Progenitor cell of endocrine pancreas (in vitro differentiated cells): Measurements from ENCODE around the gene SULT1C2. TPM values are rescaled to one million over a fixed set of nuclear protein-coding genes. Genes with fewer than 3 reads are reported as not detected.

ENCODE experiments used
- DNase-seq: peaks from one replicate; pipeline ENCODE4 v3.0.0; 2021; ENCODE audit warnings: low spot score; ENCODE audit not compliant: unreplicated experiment
- H3K27ac Mint-ChIP-seq: 2 replicates; pipeline ENCODE4 v1.8.0; 2021; ENCODE audit warnings: mild to moderate bottlenecking, moderate library complexity, mixed read lengths
- H3K27me3 Mint-ChIP-seq: 2 replicates; pipeline ENCODE4 v1.8.0; 2021; ENCODE audit warnings: mixed read lengths
- H3K36me3 Mint-ChIP-seq: 2 replicates; pipeline ENCODE4 v1.8.0; 2022; ENCODE audit warnings: mixed read lengths; ENCODE audit not compliant: insufficient read depth
- H3K4me1 Mint-ChIP-seq: 2 replicates; pipeline ENCODE4 v1.8.0; 2021; ENCODE audit warnings: low read depth, mixed read lengths
- H3K4me3 Mint-ChIP-seq: 2 replicates; pipeline ENCODE4 v1.8.0; 2021; ENCODE audit warnings: low read depth, mild to moderate bottlenecking, moderate library complexity, mixed read lengths
- H3K9me3 Mint-ChIP-seq: 2 replicates; pipeline ENCODE4 v1.8.0; 2021; ENCODE audit warnings: low read depth, mixed read lengths
- total RNA-seq: library from RNA; stranded (reverse); gene quantifications from 2 replicates; pipeline ENCODE4 v1.2.1, GENCODE V29; 2021
- TF ChIP-seq, protein P1 (sequence below): fragments of 200-600 bp; sonication (generic); IDR thresholded peaks from one replicate; pipeline ENCODE4 v1.5.0; 2021; ENCODE audit warnings: antibody characterized with exemption, mild to moderate bottlenecking; ENCODE audit not compliant: unreplicated experiment

The SULT1C2 gene
- total RNA-seq, 1 donor from 2014 or later: 15.4 TPM

DNA sequence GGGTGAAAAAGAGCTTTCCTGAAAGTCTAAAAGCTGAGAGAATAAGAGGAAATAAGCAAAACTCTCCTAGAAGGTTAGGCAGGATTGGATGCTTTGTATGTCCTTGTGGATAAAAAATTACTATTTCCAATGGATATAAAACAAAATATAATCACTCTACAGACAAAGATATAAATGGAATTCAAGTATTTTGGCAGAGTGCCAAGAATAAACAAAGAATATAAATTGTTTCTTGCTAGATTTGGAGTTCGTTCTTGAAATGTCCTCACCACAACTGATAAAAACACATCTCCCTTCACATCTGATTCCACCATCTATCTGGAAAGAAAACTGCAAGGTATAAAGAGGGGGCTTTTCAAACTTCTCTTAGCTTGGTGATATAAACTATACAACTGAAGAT, 35.6 kb upstream of the SULT1C2 start:
- Mint-ChIP-seq H3K27ac (no peak overlapping the region), H3K27me3 (no peaks in the 10 kb centered on the region), H3K4me1 (no peaks in the 10 kb centered on the region), H3K4me3 (no peak overlapping the region), H3K9me3 (no peaks in the 10 kb centered on the region), H3K36me3 (no peaks in the 10 kb centered on the region)
- DNase-seq: no peak
- TF ChIP-seq, protein P1, sequence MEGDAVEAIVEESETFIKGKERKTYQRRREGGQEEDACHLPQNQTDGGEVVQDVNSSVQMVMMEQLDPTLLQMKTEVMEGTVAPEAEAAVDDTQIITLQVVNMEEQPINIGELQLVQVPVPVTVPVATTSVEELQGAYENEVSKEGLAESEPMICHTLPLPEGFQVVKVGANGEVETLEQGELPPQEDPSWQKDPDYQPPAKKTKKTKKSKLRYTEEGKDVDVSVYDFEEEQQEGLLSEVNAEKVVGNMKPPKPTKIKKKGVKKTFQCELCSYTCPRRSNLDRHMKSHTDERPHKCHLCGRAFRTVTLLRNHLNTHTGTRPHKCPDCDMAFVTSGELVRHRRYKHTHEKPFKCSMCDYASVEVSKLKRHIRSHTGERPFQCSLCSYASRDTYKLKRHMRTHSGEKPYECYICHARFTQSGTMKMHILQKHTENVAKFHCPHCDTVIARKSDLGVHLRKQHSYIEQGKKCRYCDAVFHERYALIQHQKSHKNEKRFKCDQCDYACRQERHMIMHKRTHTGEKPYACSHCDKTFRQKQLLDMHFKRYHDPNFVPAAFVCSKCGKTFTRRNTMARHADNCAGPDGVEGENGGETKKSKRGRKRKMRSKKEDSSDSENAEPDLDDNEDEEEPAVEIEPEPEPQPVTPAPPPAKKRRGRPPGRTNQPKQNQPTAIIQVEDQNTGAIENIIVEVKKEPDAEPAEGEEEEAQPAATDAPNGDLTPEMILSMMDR: no peak

DNA sequence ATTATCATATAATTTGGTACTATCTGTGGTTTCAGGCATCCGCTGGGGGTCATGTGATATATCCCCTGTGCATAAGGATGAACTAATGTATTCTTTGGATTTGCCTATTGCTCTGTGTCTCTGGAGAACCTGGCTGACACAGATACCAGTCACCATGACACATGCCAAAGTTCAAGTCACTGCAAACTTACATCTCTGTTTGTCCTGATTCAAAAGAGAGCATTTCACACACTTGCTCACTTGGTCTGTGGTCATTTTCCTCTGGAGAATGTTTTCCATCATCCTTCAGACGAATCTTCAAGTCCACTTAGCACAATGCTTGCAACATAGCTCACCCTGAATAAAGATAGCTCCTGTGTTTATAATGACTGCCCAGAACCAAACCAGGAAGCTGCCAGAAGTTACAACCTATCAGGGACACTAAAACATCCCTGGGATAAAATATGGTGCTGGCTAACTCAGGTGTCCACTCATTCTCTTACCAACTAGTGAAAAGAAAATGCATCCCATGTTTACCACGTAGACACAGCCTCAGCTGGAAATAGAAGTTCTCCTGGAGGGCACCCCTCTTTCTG, 30.9 kb upstream of the SULT1C2 start:
- no peaks in the 10 kb centered on the region for H3K36me3 Mint-ChIP-seq
- H3K27ac Mint-ChIP-seq: no peak overlapping the region
- no peak for DNase-seq
- no peaks in the 10 kb centered on the region for H3K4me1 Mint-ChIP-seq
- H3K4me3 Mint-ChIP-seq: no peak overlapping the region
- no peaks in the 10 kb centered on the region for H3K9me3 Mint-ChIP-seq
- no peaks in the 10 kb centered on the region for H3K27me3 Mint-ChIP-seq
- TF ChIP-seq, protein P1: no peak

DNA sequence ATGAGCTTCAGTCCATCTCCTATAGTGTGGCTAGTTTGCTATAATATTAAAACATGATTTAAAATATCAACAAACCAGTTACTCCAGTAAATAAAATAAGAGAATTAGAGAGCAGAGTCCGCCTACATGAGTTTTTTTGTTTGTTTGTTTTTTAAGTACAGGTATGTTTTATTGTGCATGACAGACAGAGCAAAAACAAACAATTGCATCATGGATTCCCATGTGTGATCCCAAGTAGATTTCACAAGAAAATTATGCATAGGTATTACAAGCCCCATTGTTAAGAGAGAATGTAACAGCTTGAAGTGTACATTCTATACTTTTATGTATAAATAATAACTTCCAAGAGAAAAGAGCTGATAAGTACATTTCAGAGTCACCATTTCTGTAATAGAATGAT, 27.9 kb upstream of the SULT1C2 start:
- DNase-seq: no peak
- H3K4me3 Mint-ChIP-seq: no peak overlapping the region
- no peak overlapping the region for H3K27ac Mint-ChIP-seq
- H3K27me3 Mint-ChIP-seq: no peaks in the 10 kb centered on the region
- no peaks in the 10 kb centered on the region for H3K9me3 Mint-ChIP-seq
- TF ChIP-seq, protein P1: no peak
- peaks cover 4% of the 10 kb centered on the region for H3K36me3 Mint-ChIP-seq
- H3K4me1 Mint-ChIP-seq: peaks cover 13% of the 10 kb centered on the region

DNA sequence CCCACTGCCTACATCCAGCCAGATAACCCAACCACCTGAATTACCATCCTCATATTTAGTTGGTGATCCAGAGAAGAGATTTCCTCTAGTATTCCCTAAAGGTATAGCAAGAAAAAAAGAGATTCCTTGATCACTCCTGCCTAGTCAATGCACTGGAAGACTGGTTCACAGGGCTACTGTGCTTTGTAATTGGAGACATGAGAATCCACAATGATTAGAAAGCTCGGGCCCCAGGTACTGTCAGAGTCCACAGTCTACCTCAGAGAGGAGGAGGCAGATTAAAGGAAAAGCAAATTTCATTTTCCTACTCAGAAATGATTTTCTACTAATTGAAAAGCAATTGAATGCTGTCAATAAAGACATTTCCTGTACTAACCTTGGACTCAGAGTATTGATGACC, 26.7 kb upstream of the SULT1C2 start:
- TF ChIP-seq, protein P1: no peak
- no peaks in the 10 kb centered on the region for H3K9me3 Mint-ChIP-seq
- H3K4me3 Mint-ChIP-seq: no peak overlapping the region
- no peak for DNase-seq
- H3K27ac Mint-ChIP-seq: no peak overlapping the region
- peaks cover 22% of the 10 kb centered on the region for H3K4me1 Mint-ChIP-seq
- H3K27me3 Mint-ChIP-seq: no peaks in the 10 kb centered on the region
- H3K36me3 Mint-ChIP-seq: peaks cover 4% of the 10 kb centered on the region

DNA sequence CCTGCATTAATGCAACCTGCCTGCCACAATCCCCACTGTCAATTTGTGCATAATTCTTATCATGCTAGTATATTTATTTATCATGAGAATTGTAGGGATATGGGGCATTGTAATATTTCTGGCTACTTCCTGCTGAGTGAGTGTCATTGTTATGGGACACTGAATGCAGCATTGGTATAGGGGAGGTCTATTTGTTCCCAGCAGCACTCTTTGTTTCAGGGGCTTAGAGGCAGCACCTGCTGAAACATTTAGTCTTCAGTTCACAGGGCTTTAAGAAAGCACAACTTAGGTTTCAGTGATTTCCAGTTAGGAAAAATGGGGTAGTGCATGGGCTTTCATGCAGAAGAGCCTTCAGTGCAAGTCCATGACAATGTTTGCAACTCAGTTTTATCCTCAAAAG, 25.3 kb upstream of the SULT1C2 start:
- no peak for DNase-seq
- Mint-ChIP-seq H3K4me3 (no peak overlapping the region), H3K36me3 (peaks cover 4% of the 10 kb centered on the region), H3K27ac (no peak overlapping the region), H3K9me3 (no peaks in the 10 kb centered on the region), H3K27me3 (no peaks in the 10 kb centered on the region), H3K4me1 (peaks cover 30% of the 10 kb centered on the region)
- TF ChIP-seq, protein P1: no peak
